ENCODE results near the gene MICALL2. TPM values are rescaled to one million over a fixed set of nuclear protein-coding genes. Genes with fewer than 3 reads are reported as not detected.

MICALL2 gene
- total and polyA plus RNA-seq, 4 donors: 19.0 to 70.6 (median 41.0) TPM

DNA sequence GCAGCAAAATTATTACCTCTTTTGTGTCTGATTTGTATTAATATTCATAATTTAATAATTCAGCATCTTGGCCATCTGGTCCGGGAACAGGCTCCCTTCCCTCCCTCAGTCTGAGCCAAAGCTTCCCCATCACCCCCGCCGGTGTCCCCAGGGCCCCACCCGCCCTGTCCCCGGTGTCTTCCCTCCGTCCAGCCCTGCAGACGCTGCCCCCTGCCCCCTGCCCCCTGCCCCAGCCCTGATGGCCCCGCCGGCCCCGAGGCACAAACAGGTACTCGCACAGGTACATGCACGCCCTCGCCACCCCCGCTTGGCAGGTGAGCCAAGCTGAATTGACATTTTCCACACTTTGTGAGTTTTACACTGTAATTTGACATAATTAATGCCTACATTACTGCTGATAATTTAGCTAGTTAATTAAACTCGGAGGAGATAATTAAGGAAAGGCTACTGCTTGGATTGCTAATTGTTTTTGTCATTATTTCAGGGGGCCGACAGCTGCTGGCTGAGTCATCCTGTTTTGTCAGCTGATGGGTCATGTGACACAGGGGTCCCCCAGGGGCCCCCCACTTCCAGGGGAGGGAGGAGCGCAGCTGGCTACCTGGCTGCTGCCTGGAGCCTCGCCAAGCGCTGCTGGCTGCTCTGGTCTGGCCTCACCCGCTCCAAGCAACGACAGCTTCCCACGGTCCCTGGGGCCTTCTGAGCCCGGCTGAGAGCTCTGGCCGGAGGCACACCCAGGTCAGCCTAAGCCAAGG, 36.6 kb downstream of the MICALL2 start:
- peak in 1 of 3 donors; percentile 42 for DNase-seq

DNA sequence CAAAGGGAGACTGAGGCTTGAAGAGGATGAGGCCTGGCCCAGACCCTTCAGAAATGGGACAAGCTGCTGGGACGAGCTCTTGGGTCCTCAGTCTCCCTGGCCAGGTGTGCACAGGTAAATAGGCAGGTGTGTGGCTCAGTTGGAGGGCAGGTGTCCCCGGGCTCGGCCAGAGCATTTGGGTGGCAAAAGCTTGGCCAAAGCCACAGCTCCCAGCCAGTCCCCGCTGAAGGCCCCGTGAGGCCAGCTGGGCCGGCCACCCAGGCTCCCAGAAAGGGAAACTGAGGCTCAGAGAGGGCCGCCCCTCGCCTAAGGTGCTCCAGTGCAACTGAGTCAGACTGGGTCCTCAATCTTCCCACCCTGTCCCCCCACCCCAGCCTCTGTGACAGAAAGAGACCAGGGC, 37.3 kb downstream of the MICALL2 start:
- DNase-seq (no peak), ATAC-seq (ENCODE audit: insufficient read depth, low FRiP score) (no peak)
- no peak overlapping the region for H3K9ac ChIP-seq (ENCODE audit: insufficient read depth in 1 of 2, low read length in 2 of 2)
- 87 to 96% methylated on average over 8 of the region's 8 CpGs for WGBS, 2 donors
- no peak overlapping the region for H3K27ac ChIP-seq (ENCODE audit: low read depth in 1 of 2, low read length in 1 of 2)
- H3K4me1 ChIP-seq (ENCODE audit: control insufficient read depth in 5 of 5, insufficient read depth in 5 of 5, low read length in 5 of 5): peaks cover 0 to 6% (median 0%) of the 10 kb centered on the region in 5 donors
- peaks cover 0 to 13% (median 5%) of the 10 kb centered on the region in 3 donors for H3K27me3 ChIP-seq (ENCODE audit: control insufficient read depth in 3 of 3, insufficient read depth in 3 of 3, low read length in 2 of 3)
- TF ChIP-seq, protein P1, sequence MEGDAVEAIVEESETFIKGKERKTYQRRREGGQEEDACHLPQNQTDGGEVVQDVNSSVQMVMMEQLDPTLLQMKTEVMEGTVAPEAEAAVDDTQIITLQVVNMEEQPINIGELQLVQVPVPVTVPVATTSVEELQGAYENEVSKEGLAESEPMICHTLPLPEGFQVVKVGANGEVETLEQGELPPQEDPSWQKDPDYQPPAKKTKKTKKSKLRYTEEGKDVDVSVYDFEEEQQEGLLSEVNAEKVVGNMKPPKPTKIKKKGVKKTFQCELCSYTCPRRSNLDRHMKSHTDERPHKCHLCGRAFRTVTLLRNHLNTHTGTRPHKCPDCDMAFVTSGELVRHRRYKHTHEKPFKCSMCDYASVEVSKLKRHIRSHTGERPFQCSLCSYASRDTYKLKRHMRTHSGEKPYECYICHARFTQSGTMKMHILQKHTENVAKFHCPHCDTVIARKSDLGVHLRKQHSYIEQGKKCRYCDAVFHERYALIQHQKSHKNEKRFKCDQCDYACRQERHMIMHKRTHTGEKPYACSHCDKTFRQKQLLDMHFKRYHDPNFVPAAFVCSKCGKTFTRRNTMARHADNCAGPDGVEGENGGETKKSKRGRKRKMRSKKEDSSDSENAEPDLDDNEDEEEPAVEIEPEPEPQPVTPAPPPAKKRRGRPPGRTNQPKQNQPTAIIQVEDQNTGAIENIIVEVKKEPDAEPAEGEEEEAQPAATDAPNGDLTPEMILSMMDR (IDR thresholded peaks at IDR 0.05; ENCODE audit: control extremely low read depth, extremely low read depth): no peak
- no peaks in the 10 kb centered on the region for H3K36me3 ChIP-seq (ENCODE audit: control insufficient read depth in 4 of 4, insufficient read depth in 4 of 4, low read length in 4 of 4)
- H3K4me3 ChIP-seq: no peak overlapping the region
- peaks cover 0 to 6% (median 0%) of the 10 kb centered on the region in 4 donors for H3K9me3 ChIP-seq (ENCODE audit: control insufficient read depth in 4 of 4, insufficient read depth in 3 of 4, low read length in 3 of 4)

More for the DNA sequence above, 36.6 kb downstream of the MICALL2 start:
- TF ChIP-seq, protein P1 (IDR thresholded peaks at IDR 0.05; ENCODE audit: control extremely low read depth, extremely low read depth): no peak
- Histone ChIP-seq H3K4me1 (ENCODE audit: control insufficient read depth in 5 of 5, insufficient read depth in 5 of 5, low read length in 5 of 5) (peaks cover 0 to 6% (median 0%) of the 10 kb centered on the region in 5 donors), H3K36me3 (ENCODE audit: control insufficient read depth in 4 of 4, insufficient read depth in 4 of 4, low read length in 4 of 4) (no peaks in the 10 kb centered on the region), H3K4me3 (no peak overlapping the region), H3K9me3 (ENCODE audit: control insufficient read depth in 4 of 4, insufficient read depth in 3 of 4, low read length in 3 of 4) (peaks cover 0 to 6% (median 0%) of the 10 kb centered on the region in 4 donors), H3K27me3 (ENCODE audit: control insufficient read depth in 3 of 3, insufficient read depth in 3 of 3, low read length in 2 of 3) (peaks cover 0 to 12% (median 2%) of the 10 kb centered on the region in 3 donors), H3K27ac (ENCODE audit: low read depth in 1 of 2, low read length in 1 of 2) (no peak overlapping the region), H3K9ac (ENCODE audit: insufficient read depth in 1 of 2, low read length in 2 of 2) (no peak overlapping the region)
- ATAC-seq (ENCODE audit: insufficient read depth, low FRiP score): no peak
- WGBS, 2 donors: 30 to 43% methylated on average over 24 of the region's 24 CpGs

DNA sequence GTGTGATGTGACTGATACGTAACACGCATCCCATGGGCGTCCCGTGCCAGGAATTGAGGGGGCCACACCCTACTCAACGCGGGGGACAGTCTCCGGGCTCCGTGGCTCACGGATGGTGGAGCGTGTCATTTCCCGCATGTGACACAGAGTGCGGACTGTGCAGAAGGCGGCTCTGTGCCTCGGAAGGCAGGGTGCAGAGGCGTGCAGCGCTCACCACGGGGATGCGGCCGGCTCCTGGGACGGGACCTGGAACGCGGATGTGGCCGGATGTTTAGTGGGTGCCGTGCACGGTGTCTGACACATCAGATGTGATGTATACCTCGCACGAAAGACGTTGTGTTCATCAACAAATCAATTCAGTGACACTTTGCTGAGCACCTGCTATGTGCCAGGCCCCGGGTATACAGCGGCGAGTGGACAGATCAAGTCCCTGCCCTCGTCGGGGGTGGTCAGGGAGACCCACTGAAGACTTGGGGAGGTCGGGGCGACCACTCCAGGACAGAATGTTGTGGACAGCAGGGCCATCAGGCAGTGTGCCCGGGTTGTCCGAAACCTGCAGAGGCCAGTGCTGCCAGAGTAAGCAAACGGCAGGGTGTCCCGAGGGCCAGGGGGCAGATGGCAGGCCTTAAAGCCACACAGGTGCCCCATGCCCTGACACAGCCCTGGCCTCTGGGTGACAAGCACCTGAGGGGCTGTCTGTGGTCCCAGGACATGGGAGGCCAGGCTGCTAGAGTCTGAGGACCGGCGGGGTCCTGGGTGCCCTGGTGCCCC, 38.1 kb downstream of the MICALL2 start:
- Histone ChIP-seq H3K27ac (ENCODE audit: low read depth in 1 of 2, low read length in 1 of 2) (no peak overlapping the region), H3K36me3 (ENCODE audit: control insufficient read depth in 4 of 4, insufficient read depth in 4 of 4, low read length in 4 of 4) (no peaks in the 10 kb centered on the region), H3K4me3 (no peak overlapping the region), H3K9me3 (ENCODE audit: control insufficient read depth in 4 of 4, insufficient read depth in 3 of 4, low read length in 3 of 4) (peaks cover 0 to 6% (median 0%) of the 10 kb centered on the region in 4 donors), H3K9ac (ENCODE audit: insufficient read depth in 1 of 2, low read length in 2 of 2) (no peak overlapping the region), H3K27me3 (ENCODE audit: control insufficient read depth in 3 of 3, insufficient read depth in 3 of 3, low read length in 2 of 3) (peaks cover 0 to 20% (median 5%) of the 10 kb centered on the region in 3 donors), H3K4me1 (ENCODE audit: control insufficient read depth in 5 of 5, insufficient read depth in 5 of 5, low read length in 5 of 5) (peaks cover 0 to 6% (median 0%) of the 10 kb centered on the region in 5 donors)
- 84 to 90% methylated on average over 41 of the region's 41 CpGs for WGBS, 2 donors
- TF ChIP-seq, protein P1 (IDR thresholded peaks at IDR 0.05; ENCODE audit: control extremely low read depth, extremely low read depth): no peak
- no peak for DNase-seq
- ATAC-seq (ENCODE audit: insufficient read depth, low FRiP score): no peak
